HUES6 (cell line): Measurements from ENCODE around the gene RAB40A.
"Not testable (repeated sequence)": the region's sequence is repeated elsewhere in the genome, so short reads cannot be mapped to it uniquely, and the experiment has no call there.

ENCODE experiments used
- H3K27ac ChIP-seq: 2 replicates; pipeline ENCODE4 v1.7.0; 2013; ENCODE audit warnings: low read depth, mild to moderate bottlenecking, low read length, inconsistent platforms
- H3K27me3 ChIP-seq: 2 replicates; pipeline ENCODE4 v1.6.1; 2013; ENCODE audit warnings: low read length; ENCODE audit not compliant: control insufficient read depth, insufficient read depth
- H3K36me3 ChIP-seq: 2 replicates; pipeline ENCODE4 v1.6.1; 2013; ENCODE audit warnings: low read length; ENCODE audit not compliant: control insufficient read depth, insufficient read depth
- H3K4me1 ChIP-seq: 2 replicates; pipeline ENCODE4 v1.6.1; 2013; ENCODE audit warnings: low read length; ENCODE audit not compliant: control insufficient read depth, insufficient read depth
- H3K4me3 ChIP-seq: 2 replicates; pipeline ENCODE4 v1.5.1; 2013; ENCODE audit warnings: low read depth, low read length
- H3K9ac ChIP-seq: one replicate; pipeline ENCODE4 v1.6.1; 2013; ENCODE audit warnings: mild to moderate bottlenecking, low read length
- H3K9me3 ChIP-seq: 2 replicates; pipeline ENCODE4 v1.6.1; 2013; ENCODE audit warnings: low read depth, low read length; ENCODE audit not compliant: control insufficient read depth, insufficient read depth

The RAB40A gene

GRCh38 chrX:103495786-103496185 lies 23.5 kb downstream of the RAB40A start:
- no peak overlapping the region for H3K27ac ChIP-seq
- no peaks in the 10 kb centered on the region for H3K9me3 ChIP-seq
- H3K27me3 ChIP-seq = no peaks in the 10 kb centered on the region; the same call in 1 of the 2 replicates
- H3K4me3 ChIP-seq = no peak overlapping the region
- H3K9ac ChIP-seq = no peak overlapping the region
- peaks cover 11% of the 10 kb centered on the region for H3K36me3 ChIP-seq
- H3K4me1 ChIP-seq = no peaks in the 10 kb centered on the region

GRCh38 chrX:103493578-103493977 lies 25.7 kb downstream of the RAB40A start:
- not testable (repeated sequence) for H3K27me3 ChIP-seq, H3K4me1 ChIP-seq, H3K9me3 ChIP-seq, H3K27ac ChIP-seq, H3K4me3 ChIP-seq, H3K9ac ChIP-seq
- peaks cover 11% of the 10 kb centered on the region for H3K36me3 ChIP-seq

- not testable (repeated sequence) for H3K9me3 ChIP-seq, H3K27me3 ChIP-seq, H3K36me3 ChIP-seq, H3K9ac ChIP-seq, H3K27ac ChIP-seq, H3K4me3 ChIP-seq, H3K4me1 ChIP-seq
These were observed 29.6 kb downstream of the RAB40A start for GRCh38 chrX:103489733-103490132.

GRCh38 chrX:103488794-103489193 lies 30.5 kb downstream of the RAB40A start:
- H3K9ac ChIP-seq = no peak overlapping the region
- H3K27ac ChIP-seq = no peak overlapping the region
- H3K36me3 ChIP-seq = 0 out of 2 replicates have a peak, but pooled peaks cover 4% of the 10 kb centered on the region
- H3K9me3 ChIP-seq = no peaks in the 10 kb centered on the region
- H3K4me3 ChIP-seq = no peak overlapping the region
- peaks cover 5% of the 10 kb centered on the region; the same call in 1 of the 2 replicates for H3K27me3 ChIP-seq
- no peaks in the 10 kb centered on the region for H3K4me1 ChIP-seq

- Histone ChIP-seq H3K9me3 (no peaks in the 10 kb centered on the region), H3K4me3 (no peak overlapping the region), H3K36me3 (0 out of 2 replicates have a peak, but pooled peaks cover 4% of the 10 kb centered on the region), H3K27me3 (peaks cover 5% of the 10 kb centered on the region; the same call in 1 of the 2 replicates), H3K4me1 (no peaks in the 10 kb centered on the region), H3K27ac (no peak overlapping the region), H3K9ac (no peak overlapping the region)
These were observed 31.0 kb downstream of the RAB40A start for GRCh38 chrX:103488332-103488731.

GRCh38 chrX:103483720-103484119 lies 35.6 kb downstream of the RAB40A start:
- Histone ChIP-seq H3K27ac (no peak overlapping the region), H3K27me3 (peaks cover 5% of the 10 kb centered on the region; the same call in 1 of the 2 replicates), H3K36me3 (no peaks in the 10 kb centered on the region), H3K9ac (no peak overlapping the region), H3K9me3 (no peaks in the 10 kb centered on the region), H3K4me1 (no peaks in the 10 kb centered on the region; the same call in 1 of the 2 replicates), H3K4me3 (no peak overlapping the region)

GRCh38 chrX:103480526-103480925 lies 38.8 kb downstream of the RAB40A start:
- Histone ChIP-seq H3K4me3 (no peak overlapping the region), H3K27ac (no peak overlapping the region), H3K36me3 (peaks cover under 1% of the 10 kb centered on the region; the same call in 1 of the 2 replicates), H3K9me3 (no peaks in the 10 kb centered on the region), H3K9ac (no peak overlapping the region), H3K4me1 (no peaks in the 10 kb centered on the region; the same call in 1 of the 2 replicates), H3K27me3 (no peaks in the 10 kb centered on the region; the same call in 1 of the 2 replicates)

GRCh38 chrX:103477496-103477895 lies 41.8 kb downstream of the RAB40A start:
- Histone ChIP-seq H3K27me3 (no peaks in the 10 kb centered on the region; the same call in 1 of the 2 replicates), H3K36me3 (peaks cover 6% of the 10 kb centered on the region; the same call in 1 of the 2 replicates), H3K4me1 (no peaks in the 10 kb centered on the region; the same call in 1 of the 2 replicates), H3K9ac (no peak overlapping the region), H3K9me3 (no peaks in the 10 kb centered on the region), H3K27ac (no peak overlapping the region), H3K4me3 (no peak overlapping the region)

GRCh38 chrX:103475381-103475780 lies 43.9 kb downstream of the RAB40A start:
- Histone ChIP-seq H3K4me3 (no peak overlapping the region), H3K9ac (no peak overlapping the region), H3K27me3 (peaks cover 9% of the 10 kb centered on the region; the same call in 1 of the 2 replicates), H3K27ac (no peak overlapping the region), H3K36me3 (peaks cover 11% of the 10 kb centered on the region), H3K9me3 (no peaks in the 10 kb centered on the region), H3K4me1 (no peaks in the 10 kb centered on the region; the same call in 1 of the 2 replicates)

GRCh38 chrX:103469977-103470376 lies 49.3 kb downstream of the RAB40A start:
- Histone ChIP-seq H3K36me3 (peaks cover 19% of the 10 kb centered on the region), H3K27me3 (peaks cover 24% of the 10 kb centered on the region; the same call in 1 of the 2 replicates)
- H3K9ac ChIP-seq, H3K4me3 ChIP-seq, H3K4me1 ChIP-seq, H3K27ac ChIP-seq, H3K9me3 ChIP-seq: not testable (repeated sequence)

GRCh38 chrX:103467887-103468286 lies 51.4 kb downstream of the RAB40A start:
- H3K9ac ChIP-seq = no peak overlapping the region
- H3K4me1 ChIP-seq = peaks cover 9% of the 10 kb centered on the region; the same call in 1 of the 2 replicates
- no peak overlapping the region for H3K27ac ChIP-seq
- H3K4me3 ChIP-seq = no peak overlapping the region
- peaks cover 19% of the 10 kb centered on the region for H3K36me3 ChIP-seq
- peaks cover 24% of the 10 kb centered on the region; the same call in 1 of the 2 replicates for H3K27me3 ChIP-seq
- H3K9me3 ChIP-seq = no peaks in the 10 kb centered on the region
